ENCODE measurements around the gene RBM18.

GRCh38 chr9:122197426-122197825 lies 67.2 kb downstream of the RBM18 start:
- TF ChIP-seq POLR2AphosphoS5 (IDR thresholded peaks at IDR 0.05) (no peak), CTCF (IDR thresholded peaks at IDR 0.05) (no peak)
